ENCODE results near the gene CDKAL1.
"Not testable (repeated sequence)": the region's sequence is repeated elsewhere in the genome, so short reads cannot be mapped to it uniquely, and the experiment has no call there.

Gene CDKAL1

DNA sequence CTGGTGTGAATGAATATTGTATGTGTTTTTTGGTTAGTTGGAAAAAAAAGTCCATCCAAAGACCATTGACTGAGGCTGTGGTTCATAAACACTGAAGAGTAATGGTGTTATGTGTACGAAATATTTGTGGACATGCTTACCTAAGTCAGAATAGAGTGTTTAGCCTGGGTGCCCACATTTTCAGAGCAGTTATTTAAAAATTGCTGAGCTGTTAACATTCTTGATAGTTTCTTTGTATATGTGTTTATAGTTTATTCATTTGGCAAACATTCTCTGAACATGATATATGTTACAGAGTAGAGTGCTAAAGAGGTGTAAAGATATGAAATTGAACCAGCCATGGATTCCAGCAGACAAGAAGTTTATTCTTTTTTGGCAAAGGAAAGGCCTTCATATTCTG, 20.6 kb downstream of the CDKAL1 start:
- no peak for DNase-seq

DNA sequence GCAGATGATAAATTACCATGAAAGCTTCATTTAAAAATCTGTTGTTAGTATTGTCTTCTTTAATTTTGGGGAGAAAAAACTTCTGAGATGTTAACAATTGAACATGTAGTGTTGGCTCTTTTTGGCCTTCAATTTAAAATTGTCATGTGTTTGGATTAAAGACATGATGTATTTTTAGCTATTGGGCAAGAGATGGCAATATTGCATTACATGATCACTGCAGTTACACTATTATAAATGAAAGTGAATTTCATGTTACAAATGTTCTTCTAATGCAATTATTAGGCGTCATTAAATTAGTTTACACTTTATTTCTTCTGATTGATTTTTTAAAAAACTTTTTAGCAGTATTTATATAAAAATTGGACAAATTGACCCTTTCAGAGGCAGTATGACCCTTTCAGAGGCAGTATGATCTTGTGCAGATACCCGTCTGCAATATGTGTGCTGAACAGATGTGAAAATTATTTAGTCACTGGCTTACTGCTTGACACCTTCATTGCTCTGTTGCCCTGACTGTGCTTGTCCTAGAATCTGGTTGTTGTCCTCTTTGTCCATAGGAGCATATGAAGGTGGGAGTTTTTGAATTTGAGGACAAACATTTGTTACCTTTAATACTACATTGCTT, 25.8 kb downstream of the CDKAL1 start:
- DNase-seq = no peak

DNA sequence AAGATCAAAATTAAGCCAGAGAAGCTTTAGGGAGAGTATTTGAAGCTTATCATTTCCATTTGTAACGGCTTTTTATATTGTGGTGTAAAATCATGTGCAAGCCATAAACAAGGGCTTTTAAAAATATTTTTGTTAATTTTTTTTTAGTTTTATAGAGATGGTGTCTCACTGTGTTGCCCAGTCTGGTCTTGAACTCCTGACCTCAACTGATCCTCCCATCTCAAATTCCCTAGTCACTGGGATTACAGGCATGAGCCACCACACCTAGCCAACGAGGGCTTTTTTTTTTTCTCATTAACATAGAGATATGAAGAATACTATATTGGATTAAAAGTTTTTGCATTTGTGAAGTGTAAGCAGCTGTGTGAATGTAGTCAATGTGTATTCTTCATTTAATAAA, 29.1 kb downstream of the CDKAL1 start:
- no peak for DNase-seq

DNA sequence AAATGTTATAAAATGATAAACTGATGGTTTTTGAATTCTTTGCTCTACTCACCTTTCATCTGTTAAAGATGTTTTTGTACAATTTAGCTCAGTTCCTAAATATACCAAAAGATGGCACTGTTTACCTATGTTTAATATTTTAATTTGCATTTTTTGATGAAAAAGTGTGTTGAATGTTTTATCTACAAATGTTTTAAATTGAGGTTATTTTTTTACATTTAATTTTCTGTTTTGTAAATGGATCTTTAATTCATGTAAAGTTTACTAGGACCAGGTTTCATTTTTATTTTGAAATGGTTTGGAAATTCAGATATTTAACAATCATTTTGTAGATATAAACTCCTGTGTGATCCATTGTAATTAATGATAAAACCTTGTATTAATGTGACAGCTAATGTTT, 30.0 kb downstream of the CDKAL1 start:
- DNase-seq = peak in 1 of 2 donors; percentile 42

DNA sequence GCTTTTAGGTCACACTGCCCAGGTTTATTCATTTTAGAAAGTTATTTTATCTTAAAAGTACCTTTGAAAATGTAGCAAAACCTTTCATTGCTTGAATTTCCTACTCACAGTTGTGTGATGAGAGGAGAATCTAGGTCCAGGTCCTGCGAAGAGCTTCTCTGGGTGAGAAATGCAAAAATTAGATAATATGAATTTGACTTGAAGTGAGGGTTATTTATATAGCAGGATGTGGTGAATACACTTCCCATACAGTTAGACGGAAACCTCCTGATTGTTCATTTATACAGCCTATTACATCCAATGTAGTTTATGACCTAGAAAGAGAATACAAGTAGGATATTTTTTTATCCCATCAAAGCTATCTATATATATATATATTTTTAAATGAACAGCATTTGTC, 30.5 kb downstream of the CDKAL1 start:
- no peak for DNase-seq

DNA sequence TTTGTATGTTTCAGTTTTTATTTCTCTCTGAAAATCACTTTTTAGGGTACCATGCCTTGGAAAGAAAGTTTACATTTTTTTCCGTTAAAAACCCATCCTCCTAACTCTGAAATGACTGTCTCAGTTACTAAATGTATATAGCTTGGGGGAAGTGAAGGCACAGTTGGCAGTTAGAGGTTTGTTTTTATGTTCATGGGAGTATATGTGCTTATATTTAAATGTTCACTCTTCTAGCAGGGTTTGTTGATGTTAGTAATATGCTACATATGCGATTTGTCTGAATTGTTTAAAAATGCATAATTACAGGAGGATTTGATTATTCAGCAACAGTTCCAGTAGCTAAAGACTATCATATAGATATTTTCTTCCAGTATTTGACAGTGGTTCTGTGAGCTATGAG, 31.1 kb downstream of the CDKAL1 start:
- DNase-seq = no peak

DNA sequence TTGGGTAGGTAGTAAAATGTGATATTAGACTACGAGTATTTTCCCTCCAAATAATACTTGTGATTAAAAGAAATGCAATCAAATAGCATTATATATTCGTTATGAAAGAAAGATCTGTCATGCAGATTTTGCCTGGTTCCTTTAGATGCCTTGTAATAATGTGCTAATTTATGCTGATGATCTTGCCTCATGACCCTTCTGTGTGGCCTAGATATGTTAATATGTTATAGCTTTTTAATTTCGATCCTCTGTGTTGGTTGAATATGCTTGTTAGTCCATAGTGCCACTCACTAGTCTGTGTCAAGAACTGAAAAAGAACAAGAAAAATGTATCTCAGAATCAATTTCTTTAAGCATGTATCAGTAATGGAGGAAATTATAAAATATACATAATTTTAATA, 31.9 kb downstream of the CDKAL1 start:
- no peak for DNase-seq

DNA sequence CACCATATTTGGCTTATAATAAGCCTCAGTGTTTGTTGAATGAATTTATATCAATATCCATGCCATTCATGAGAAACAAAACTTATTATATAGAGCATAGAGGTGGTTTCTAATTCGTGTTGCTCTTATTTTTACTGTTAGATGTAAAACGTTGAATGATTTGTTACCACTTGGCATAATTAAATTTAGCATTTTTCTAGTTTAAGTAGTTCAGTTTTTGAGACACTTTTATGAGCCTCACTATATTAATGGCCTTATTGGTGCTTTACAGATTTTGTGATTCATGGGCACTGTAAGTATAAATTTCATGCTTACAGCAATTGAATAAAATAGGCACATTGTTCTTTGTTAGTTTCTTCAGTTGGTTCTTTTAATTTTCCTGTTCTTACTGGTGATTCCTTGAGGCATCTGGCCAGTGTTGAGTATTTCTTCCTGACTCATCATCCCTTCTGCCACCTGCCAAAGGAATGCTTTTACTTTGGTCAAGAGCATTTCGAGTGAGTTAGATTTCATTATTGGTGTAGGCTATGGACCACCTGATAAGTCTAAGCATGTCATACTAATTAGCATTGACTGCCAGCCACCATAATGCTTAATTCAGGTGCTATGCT, 34.8 kb downstream of the CDKAL1 start:
- no peak for DNase-seq

DNA sequence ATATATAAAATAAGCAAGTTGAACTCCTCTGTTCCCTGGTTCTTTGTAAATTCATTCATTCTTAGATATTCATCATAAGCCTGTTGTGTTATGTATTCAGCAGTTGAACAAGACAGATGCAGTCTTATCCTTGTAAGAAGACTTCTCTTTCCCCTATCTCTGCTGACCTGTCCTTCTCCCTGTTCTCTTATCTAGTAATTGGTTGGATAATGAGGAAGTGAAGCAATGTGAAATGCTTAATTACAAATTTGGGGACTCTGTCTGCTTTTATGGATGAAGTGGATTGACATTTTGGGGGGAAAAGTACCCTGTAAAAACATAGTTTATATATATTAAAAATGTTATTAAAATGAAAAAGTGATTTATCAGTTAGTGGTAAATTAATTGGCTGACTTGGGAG, 37.0 kb downstream of the CDKAL1 start:
- no peak for DNase-seq

DNA sequence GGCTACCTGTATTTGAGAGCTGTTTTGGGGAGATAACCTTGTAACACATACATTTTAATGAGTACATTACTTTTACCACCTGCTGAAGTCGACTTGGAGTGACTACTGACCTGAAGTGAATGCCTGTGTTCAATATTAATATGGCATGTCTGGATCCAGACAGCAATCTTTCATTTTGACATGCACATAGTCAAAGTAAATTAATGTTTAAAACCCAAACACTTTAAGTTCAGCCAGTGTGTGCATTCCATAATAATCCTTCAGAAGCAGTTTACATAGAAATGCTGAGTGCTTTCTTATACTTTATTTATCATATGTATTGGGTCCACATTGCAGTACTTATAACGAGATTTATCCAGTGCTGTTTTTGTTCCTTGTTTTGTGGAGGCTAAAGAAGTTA, 38.0 kb downstream of the CDKAL1 start:
- DNase-seq = no peak

DNA sequence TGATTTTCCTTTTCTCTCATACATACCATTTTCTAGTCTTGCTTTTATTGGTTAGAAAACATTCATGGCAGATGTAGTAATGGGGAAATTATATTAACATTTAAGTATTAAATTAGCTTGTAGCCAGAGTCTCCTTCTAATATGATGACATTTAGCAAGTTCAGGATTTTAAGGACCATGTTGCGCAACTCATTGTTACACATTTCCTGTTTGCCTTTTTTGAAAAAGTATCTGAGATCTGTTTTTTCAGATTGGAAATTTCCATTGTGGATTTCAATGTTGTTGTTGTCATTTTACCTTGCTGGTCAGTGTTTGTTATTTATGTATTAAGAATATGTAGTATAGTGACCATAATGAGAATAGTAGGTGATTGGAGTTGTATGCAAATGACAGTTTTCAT, 38.7 kb downstream of the CDKAL1 start:
- DNase-seq = no peak

DNA sequence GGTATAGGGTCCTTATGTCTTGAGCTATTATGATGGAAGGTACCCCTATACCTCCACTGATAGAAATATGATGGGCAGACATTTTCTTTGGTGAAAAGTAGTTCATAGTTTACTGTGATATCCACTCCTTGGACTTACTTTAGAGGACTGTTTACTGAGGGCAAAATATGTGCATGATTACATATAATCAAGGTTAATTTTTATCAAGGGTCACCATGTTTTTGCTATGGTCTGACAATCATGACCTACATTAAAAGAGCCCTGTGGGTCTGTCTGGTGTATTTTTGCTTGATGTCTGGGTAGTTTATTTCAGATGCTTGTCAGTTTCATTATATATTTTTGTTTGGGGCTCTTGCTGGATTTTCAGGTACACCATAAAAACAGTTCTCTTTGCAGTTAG, 40.1 kb downstream of the CDKAL1 start:
- no peak for DNase-seq

DNA sequence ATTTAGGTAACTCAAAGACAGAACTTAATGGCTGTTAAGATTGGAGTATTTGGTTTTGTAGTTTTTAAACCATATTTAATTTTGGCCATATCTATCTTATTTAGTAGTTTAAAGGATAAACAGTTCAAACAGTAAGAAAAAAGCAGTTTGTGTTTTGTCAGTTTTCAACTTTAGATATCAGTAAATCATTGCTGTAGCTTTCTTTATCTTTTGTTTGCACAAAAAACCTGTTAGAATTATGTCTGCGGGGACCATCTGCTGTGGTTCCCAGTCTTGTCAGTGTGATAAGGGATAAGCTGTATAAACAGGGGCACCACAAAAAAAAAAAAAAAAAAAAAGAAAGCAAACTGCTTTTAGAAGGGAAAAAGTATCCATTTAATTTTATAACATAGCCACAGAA, 40.9 kb downstream of the CDKAL1 start:
- no peak for DNase-seq

DNA sequence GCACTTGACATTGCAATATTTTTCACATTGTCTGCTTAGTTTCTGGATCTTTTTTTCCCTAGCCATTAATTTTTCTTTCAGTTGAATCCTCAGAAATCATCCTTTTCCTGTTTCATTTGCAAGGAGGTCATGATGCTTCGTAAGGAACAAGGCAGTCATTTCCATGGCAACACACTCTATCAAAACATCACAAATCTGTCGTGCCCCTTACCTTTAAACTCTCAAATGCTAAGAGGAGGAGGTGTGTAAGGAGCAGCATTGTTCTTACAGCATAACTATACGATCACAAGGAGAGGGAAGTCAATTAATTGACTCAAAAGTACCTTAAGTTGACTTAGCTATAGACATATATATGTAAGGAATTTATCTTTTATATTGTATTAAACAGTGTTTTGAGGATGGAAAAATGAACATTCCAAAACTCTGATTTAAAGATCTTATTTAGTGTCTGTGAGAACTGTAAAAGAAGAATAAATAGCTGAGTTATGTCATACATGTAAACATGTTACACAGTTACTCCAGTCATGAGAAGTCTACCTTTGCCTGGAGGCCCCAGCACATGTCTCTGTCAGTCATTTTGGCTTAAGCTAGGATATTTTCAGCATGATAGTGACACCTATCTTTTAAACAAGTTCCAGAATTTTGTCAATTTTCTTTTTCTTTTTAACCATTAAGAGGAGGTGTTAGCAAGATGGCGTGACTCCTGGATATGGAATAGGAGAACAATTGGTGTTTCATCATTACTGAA, 41.6 kb downstream of the CDKAL1 start:
- no peak for DNase-seq

DNA sequence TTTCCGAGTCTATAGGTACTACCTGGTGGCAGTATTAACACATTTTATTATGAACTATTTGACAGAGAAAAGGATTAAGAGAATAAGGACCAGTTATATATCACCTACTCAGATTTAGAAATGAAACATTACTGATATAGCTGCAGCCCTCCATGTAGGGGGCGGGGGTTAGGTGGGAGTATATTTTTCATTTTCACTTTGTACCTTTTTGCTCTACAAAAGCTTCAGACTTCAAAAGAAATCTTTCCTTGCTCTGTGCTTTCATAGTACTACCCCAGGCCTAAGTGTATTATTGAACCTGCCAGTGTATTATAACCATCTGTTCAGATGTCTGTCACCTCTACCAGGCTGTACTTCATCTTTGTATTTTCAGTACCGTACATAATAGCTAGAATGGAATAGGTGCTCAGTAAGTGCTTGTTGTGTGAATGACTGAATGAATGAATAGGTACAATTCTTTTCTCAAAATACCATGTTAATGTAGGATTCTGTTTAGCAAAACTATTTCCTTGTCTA, 43.0 kb downstream of the CDKAL1 start:
- DNase-seq = no peak

DNA sequence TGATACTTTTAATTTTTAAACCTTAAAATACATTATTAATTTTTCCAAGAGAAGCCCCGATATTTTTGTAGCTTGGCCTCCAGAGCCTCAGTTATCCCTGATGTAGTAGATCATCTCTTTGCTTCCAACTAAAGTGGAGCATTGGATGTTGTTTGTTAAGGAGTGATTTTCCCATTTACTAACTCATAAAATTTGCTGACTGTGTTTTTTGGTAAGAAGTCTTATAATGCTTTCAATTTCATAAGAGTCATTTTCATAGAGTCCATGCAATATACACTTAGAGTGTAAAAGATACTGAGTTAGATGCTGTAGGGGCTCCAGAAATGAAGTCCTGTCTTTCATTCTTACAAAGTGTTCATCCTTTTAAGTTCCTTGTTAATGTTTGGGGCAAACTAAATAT, 46.8 kb downstream of the CDKAL1 start:
- DNase-seq = no peak

DNA sequence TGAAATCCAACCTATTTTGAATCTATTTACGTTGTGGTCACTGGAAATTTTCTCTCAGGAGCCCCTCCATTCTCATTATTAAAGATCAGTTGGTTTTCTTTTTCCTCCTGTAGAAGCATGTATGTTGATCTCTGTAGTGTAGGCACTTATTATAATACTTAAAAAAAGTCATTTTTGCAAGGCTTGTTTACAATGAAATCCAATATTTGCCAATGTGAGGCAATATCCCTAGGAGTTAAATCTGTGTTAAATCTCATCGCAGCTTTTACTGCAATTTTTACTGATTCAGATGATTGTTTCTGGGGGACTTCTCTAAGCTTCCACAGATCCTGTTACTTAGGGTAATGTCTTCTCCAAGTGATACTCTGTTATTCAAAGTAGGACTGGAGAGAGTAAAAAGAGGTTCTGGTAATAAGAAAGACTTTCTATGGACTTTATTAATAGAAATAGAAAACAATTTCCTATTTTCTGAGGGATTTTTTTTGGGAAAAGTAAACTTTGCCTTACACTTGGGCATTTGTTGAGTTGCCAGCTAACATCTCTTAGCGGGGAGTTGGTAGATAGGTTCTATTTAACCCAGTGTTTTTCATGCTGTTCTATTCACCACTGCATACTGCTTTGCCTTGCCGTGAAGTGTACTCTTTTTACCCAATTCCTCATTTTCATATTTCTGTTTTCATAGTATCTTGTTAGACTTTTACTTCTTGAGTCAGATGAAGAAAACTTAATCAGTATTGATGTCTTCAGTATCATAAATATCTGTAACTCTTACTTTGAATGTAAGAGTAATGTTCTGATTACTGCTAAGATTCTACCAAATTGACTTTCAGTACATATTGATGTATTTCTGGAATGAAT, 48.6 kb downstream of the CDKAL1 start:
- DNase-seq = no peak

DNA sequence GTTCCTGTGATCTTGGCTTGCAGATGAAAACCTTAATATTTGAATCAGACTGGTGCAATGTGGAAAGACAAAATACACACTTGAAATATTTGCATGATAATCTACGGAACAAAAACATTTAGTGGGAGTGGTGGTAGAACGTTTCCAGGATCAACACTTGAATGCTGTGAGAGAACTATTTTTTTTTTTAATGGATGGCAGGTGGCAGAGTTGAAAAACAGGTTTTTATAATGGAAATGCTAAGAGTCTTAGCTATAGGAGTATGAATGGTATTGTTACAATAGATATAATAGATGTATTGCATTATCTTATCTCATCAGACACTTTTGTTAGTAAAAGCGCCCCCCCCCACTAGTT, 49.2 kb downstream of the CDKAL1 start:
- no peak for DNase-seq

DNA sequence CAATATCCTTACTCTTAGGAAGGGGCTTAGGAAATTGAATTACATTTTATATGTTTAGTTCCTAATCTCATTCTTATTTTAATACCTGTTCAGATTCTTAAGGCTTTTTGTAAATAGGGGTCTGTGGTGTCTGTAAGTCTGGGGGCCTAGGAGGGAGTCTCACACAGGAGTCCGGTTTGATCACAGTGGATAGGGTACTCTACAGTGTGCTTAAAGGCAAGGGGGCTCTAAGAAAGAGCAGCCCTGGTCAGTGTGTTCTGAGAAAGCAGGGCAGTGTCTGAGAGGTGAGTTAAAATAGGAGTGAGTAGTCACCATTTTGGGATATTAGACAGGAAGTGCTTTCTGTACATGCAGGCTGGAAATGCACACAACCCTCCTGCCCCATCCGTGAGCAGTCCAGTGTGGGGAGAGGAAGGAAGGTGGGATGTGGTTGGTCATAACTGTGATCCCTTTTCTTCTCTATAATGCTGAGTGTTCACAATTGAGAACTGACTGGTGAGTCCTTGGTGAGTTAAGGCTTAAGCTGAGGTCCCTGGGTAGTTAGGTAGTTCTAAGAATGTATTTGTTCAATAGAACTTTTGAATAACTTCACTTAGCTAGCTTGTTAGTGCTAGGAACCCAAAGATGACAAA, 50.0 kb downstream of the CDKAL1 start:
- no peak for DNase-seq

DNA sequence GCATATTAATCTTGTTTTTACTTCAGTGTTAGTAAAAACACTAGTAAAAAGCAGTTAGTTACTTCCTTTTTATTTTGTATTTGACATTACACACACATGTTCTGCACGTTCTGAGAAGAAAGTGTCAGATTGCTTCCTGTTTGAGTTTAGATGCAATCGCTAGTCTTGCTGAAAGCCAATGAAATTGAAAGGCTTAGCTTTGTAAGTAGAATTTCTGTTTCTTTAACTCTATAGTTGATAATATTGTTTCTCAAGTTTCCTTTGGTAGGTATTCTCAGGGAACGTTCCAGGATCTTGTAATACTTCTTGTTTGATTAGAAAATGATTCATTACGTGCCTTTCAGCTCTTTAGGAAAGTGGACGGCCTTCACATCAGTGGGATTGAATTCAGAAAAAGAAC, 55.0 kb downstream of the CDKAL1 start:
- no peak for DNase-seq

DNA sequence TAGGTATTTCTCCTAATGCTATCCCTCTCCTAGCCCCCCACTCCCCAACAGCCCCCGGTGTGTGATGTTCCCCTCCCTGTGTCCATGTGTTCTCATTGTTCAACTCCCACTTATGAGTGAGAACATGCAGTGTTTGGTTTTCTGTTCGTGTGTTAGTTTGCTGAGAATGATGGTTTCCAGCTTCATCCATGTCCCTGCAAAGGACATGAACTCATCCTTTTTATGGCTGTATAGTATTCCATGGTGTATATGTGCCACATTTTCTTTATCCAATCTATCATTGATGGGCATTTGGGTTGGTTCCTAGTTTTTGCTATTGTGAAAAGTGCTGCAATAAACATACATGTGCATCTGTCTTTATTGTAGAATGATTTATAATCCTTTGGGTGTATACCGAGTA, 56.2 kb downstream of the CDKAL1 start:
- DNase-seq = not testable (repeated sequence)

DNA sequence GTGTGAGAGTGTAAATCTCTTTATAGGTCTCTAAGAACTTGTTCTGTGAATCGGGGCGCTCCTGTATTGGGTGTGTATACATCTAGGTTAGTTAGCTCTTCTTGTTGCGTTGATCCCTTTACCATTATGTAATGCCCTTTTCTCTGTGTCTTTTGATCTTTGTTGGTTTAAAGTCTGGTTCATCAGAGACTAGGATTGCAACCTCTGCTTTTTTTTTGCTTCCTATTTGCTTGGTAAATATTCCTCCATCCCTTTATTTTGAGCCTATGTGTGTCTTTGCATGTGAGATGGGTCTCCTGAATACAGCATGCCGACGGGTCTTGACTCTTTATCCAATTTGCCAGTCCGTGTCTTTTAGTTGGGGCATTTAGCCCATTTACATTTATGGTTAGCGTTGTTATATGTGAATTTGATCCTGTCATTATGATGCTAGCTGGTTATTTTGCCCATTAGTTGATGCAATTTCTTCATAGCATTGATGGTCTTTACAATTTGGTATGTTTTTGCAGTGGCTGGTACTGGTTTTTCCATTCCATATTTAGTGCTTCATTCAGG, 60.1 kb downstream of the CDKAL1 start:
- not testable (repeated sequence) for DNase-seq
